KMS-11 (cell line): ENCODE results near the gene DCTPP1.
A peak's percentile ranks its signal among the peaks of the same experiment; 100 is the strongest.
"Not testable (repeated sequence)": the region's sequence is repeated elsewhere in the genome, so short reads cannot be mapped to it uniquely, and the experiment has no call there.

ENCODE experiments used
- H2AFZ ChIP-seq: fragments of 200-600 bp; sonication (generic); 2 replicates; pipeline ENCODE4 v1.6.1; 2016; ENCODE audit warnings: antibody characterized with exemption, mixed run types, low read depth
- H3K27ac ChIP-seq: fragments of 200-600 bp; sonication (generic); 2 replicates; pipeline ENCODE4 v1.6.1; 2016; ENCODE audit warnings: mild to moderate bottlenecking, mixed run types
- H3K27me3 ChIP-seq: fragments of 200-600 bp; sonication (generic); 2 replicates; pipeline ENCODE4 v1.6.1; 2017; ENCODE audit warnings: mild to moderate bottlenecking, low read depth, mixed run types, moderate library complexity; ENCODE audit not compliant: insufficient read depth
- H3K36me3 ChIP-seq: fragments of 200-600 bp; sonication (generic); 2 replicates; pipeline ENCODE4 v1.6.1; 2017; ENCODE audit warnings: mild to moderate bottlenecking, mixed run types; ENCODE audit not compliant: insufficient read depth
- H3K4me1 ChIP-seq: fragments of 200-600 bp; sonication (generic); 2 replicates; pipeline ENCODE4 v1.6.1; 2016; ENCODE audit warnings: mild to moderate bottlenecking, low read depth, mixed run types; ENCODE audit not compliant: poor library complexity, severe bottlenecking
- H3K4me2 ChIP-seq: fragments of 200-600 bp; sonication (generic); 2 replicates; pipeline ENCODE4 v1.7.0; 2016; ENCODE audit warnings: mild to moderate bottlenecking, mixed run types
- H3K4me3 ChIP-seq: fragments of 200-600 bp; sonication (generic); IDR thresholded peaks from 2 replicates; pipeline ENCODE4 v1.6.1; 2017; ENCODE audit warnings: low read depth, low read length, mixed read lengths; ENCODE audit not compliant: insufficient read depth
- H3K79me2 ChIP-seq: fragments of 200-600 bp; sonication (generic); 2 replicates; pipeline ENCODE4 v1.6.1; 2016; ENCODE audit warnings: low read depth, mixed run types; ENCODE audit not compliant: insufficient read depth
- H3K9ac ChIP-seq: fragments of 200-600 bp; sonication (generic); 2 replicates; pipeline ENCODE4 v1.6.1; 2016; ENCODE audit warnings: mild to moderate bottlenecking, mixed run types
- H4K20me1 ChIP-seq: fragments of 200-600 bp; sonication (generic); 2 replicates; pipeline ENCODE4 v1.6.1; 2016; ENCODE audit warnings: mild to moderate bottlenecking, mixed run types; ENCODE audit not compliant: insufficient read depth
- CTCF ChIP-seq: fragments of 200-600 bp; sonication (generic); conservative IDR thresholded peaks from 2 replicates; pipeline ENCODE4 v1.6.1; 2017; ENCODE audit warnings: low read depth, mild to moderate bottlenecking, antibody characterized with exemption, low read length, moderate library complexity, mixed read lengths

DCTPP1 gene

DNA sequence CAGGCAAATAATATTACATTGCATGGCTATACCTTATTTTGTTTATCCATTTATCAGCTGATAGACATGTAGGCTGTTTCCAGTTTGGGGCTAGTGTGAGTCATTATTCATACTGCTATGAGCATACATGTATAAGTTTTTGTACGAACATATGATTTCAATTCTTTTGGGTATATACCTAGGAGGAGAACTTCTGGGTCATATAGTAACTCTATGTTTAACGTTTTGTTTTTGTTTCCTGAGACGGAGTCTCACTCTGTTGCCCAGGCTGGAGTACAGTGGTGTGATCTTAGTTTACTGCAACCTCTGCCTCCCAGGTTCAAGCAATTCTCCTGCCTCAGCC is 40.3 kb upstream of the DCTPP1 start:
- Histone ChIP-seq H4K20me1 (no peaks in the 10 kb centered on the region), H3K36me3 (no peaks in the 10 kb centered on the region), H3K27ac (no peak overlapping the region), H3K9ac (no peak overlapping the region), H2AFZ (no peak overlapping the region), H3K4me2 (no peak overlapping the region), H3K4me3 (no peak overlapping the region), H3K4me1 (peaks cover 40% of the 10 kb centered on the region), H3K27me3 (no peaks in the 10 kb centered on the region), H3K79me2 (no peaks in the 10 kb centered on the region)
- TF ChIP-seq CTCF: no peak

GRCh38 chr16:30464078-30464477 is 34.2 kb upstream of the DCTPP1 start:
- Histone ChIP-seq H3K4me1 (peaks cover 27% of the 10 kb centered on the region), H3K9ac (no peak overlapping the region), H3K4me2 (no peak overlapping the region), H3K27ac (no peak overlapping the region), H3K36me3 (no peaks in the 10 kb centered on the region), H3K4me3 (no peak overlapping the region), H3K79me2 (no peaks in the 10 kb centered on the region), H3K27me3 (no peaks in the 10 kb centered on the region), H2AFZ (no peak overlapping the region), H4K20me1 (no peaks in the 10 kb centered on the region)
- no peak for TF ChIP-seq CTCF

DNA sequence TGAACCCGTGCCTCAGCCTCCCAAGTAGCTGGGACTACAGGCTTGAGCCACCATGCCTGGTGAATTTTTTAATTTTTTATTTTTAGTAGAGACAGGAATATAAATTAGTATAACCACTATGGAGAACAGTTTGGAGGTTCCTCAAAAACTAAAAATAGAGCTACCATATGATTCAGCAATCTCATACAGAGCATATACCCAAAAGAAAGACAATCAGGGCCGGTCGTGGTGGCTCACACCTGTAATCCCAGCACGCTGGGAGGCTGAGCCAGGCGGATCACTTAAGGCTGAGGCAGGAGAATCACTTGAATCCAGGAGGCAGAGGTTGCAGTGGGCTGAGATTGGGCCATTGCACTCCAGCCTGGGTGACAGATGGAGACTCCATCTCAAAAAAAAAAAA is 31.6 kb upstream of the DCTPP1 start:
- Histone ChIP-seq H3K4me2 (peak overlapping the region; percentile 18; the same call in 1 of the 2 replicates), H3K4me1 (peaks cover 51% of the 10 kb centered on the region)
- not testable (repeated sequence) for H3K79me2 ChIP-seq, H3K36me3 ChIP-seq, H3K27ac ChIP-seq, H3K27me3 ChIP-seq, H3K9ac ChIP-seq, H2AFZ ChIP-seq, H3K4me3 ChIP-seq, H4K20me1 ChIP-seq

GRCh38 chr16:30459456-30459855 is 29.6 kb upstream of the DCTPP1 start:
- Histone ChIP-seq H3K4me2 (peak overlapping the region; percentile 67), H4K20me1 (no peaks in the 10 kb centered on the region), H3K36me3 (no peaks in the 10 kb centered on the region), H2AFZ (peak overlapping the region; percentile 27; the same call in 1 of the 2 replicates), H3K27me3 (no peaks in the 10 kb centered on the region), H3K9ac (peak overlapping the region; percentile 58), H3K4me3 (no peak overlapping the region), H3K79me2 (no peaks in the 10 kb centered on the region), H3K4me1 (peaks cover 61% of the 10 kb centered on the region), H3K27ac (peak overlapping the region; percentile 91)
- TF ChIP-seq CTCF: no peak

- Histone ChIP-seq H3K4me1 (peaks cover 61% of the 10 kb centered on the region), H3K9ac (peak overlapping the region; percentile 58), H4K20me1 (no peaks in the 10 kb centered on the region), H3K79me2 (no peaks in the 10 kb centered on the region), H3K4me2 (peak overlapping the region; percentile 67), H3K27me3 (no peaks in the 10 kb centered on the region), H2AFZ (peak overlapping the region; percentile 27; the same call in 1 of the 2 replicates), H3K36me3 (no peaks in the 10 kb centered on the region), H3K27ac (peak overlapping the region; percentile 91), H3K4me3 (no peak overlapping the region)
- no peak for TF ChIP-seq CTCF
Observed at GRCh38 chr16:30458561-30459394, 28.9 kb upstream of the DCTPP1 start.
